Measurements from ENCODE around the gene HOXD8. TPM values are rescaled to one million over a fixed set of nuclear protein-coding genes. Genes with fewer than 3 reads are reported as not detected.

The HOXD8 gene
- total and polyA plus RNA-seq, 9 of the 15 experiments (the other 6 are each of a cell fraction or from before 2014, with no cell fraction given) = 0.04 to 0.15 TPM; not detected in 7

DNA sequence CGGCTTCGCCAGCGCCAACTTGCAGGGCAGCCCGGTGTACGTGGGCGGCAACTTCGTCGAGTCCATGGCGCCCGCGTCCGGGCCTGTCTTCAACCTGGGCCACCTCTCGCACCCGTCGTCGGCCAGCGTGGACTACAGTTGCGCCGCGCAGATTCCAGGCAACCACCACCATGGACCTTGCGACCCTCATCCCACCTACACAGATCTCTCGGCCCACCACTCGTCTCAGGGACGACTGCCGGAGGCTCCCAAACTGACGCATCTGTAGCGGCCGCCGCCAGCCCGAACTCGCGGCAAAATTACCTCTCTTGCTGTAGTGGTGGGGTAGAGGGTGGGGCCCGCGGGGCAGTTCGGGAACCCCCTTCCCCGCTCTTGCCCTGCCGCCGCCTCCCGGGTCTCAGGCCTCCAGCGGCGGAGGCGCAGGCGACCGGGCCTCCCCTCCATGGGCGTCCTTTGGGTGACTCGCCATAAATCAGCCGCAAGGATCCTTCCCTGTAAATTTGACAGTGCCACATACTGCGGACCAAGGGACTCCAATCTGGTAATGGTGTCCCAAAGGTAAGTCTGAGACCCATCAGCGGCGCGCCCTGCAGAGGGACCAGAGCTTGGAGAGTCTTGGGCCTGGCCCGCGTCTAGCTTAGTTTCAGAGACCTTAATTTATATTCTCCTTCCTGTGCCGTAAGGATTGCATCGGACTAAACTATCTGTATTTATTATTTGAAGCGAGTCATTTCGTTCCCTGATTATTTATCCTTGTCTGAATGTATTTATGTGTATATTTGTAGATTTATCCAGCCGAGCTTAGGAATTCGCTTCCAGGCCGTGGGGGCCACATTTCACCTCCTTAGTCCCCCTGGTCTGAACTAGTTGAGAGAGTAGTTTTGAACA is 42.7 kb downstream of the HOXD8 start:
- POLR2A ChIA-PET = interaction anchor here (0.5 to 0.6 kb wide), 2 partner anchors 17 to 473 kb away, joined by 3 read pairs; no protein-coding TSS in a partner anchor

More for the DNA sequence above, 42.7 kb downstream of the HOXD8 start:
- Histone ChIP-seq H3K79me2 (ENCODE audit: control insufficient read depth, insufficient read depth, low read length) (no peaks in the 10 kb centered on the region), H3K9me3 (replicated peaks; ENCODE audit: control insufficient read depth, insufficient read depth, low read depth, low read length) (no peaks in the 10 kb centered on the region), H3K4me3 (no peak overlapping the region), H2AFZ (ENCODE audit: low read depth, low read length) (no peak overlapping the region), H3K9me1 (ENCODE audit: control insufficient read depth, insufficient read depth, low read length) (no peaks in the 10 kb centered on the region), H3K27me3 (ENCODE audit: control insufficient read depth in 2 of 2, insufficient read depth in 2 of 2, low read length in 2 of 2) (peaks cover 44 to 53% of the 10 kb centered on the region in 2 experiments), H3K27ac (ENCODE audit: extremely low read depth, low read depth, low read length) (no peak overlapping the region), H3K4me2 (ENCODE audit: insufficient read depth, low read length) (no peak overlapping the region), H3K4me1 (replicated peaks in 1 of 2; ENCODE audit: control insufficient read depth in 2 of 2, insufficient read depth in 2 of 2, low read length in 2 of 2) (peaks cover 0 to 25% of the 10 kb centered on the region in 2 experiments; a peak in 2 of 5 replicates), H4K20me1 (replicated peaks; ENCODE audit: control insufficient read depth, insufficient read depth, low read length) (no peaks in the 10 kb centered on the region; the same call in 1 of the 2 replicates), H3K36me3 (ENCODE audit: control insufficient read depth, insufficient read depth, low read length) (no peaks in the 10 kb centered on the region), H3K9ac (ENCODE audit: insufficient read depth in 1 of 2, low read depth in 2 of 2, low read length in 2 of 2) (no peak overlapping the region)
- CTCF ChIA-PET (ENCODE audit: low intra/inter-chr PET ratio) = no interaction called here
- intact Hi-C loops (cut with micrococcal nuclease) = no loop called here
- in situ Hi-C loops (cut with MboI) = no loop called here
- TF ChIP-seq ZNF707 (CRISPR knock-in tag; conservative IDR thresholded peaks at IDR 0.05) = no peak
- no peak for TF ChIP-seq CHD2 (IDR thresholded peaks at IDR 0.05; ENCODE audit: low read depth, low read length)
- no peak for TF ChIP-seq LARP7 (IDR thresholded peaks at IDR 0.05)
- no peak for TF ChIP-seq ZSCAN32 (CRISPR knock-in tag; IDR thresholded peaks at IDR 0.05)
- TF ChIP-seq FOXA1 (IDR thresholded peaks at IDR 0.05; ENCODE audit: borderline replicate concordance) = no peak
- TF ChIP-seq, protein P1, sequence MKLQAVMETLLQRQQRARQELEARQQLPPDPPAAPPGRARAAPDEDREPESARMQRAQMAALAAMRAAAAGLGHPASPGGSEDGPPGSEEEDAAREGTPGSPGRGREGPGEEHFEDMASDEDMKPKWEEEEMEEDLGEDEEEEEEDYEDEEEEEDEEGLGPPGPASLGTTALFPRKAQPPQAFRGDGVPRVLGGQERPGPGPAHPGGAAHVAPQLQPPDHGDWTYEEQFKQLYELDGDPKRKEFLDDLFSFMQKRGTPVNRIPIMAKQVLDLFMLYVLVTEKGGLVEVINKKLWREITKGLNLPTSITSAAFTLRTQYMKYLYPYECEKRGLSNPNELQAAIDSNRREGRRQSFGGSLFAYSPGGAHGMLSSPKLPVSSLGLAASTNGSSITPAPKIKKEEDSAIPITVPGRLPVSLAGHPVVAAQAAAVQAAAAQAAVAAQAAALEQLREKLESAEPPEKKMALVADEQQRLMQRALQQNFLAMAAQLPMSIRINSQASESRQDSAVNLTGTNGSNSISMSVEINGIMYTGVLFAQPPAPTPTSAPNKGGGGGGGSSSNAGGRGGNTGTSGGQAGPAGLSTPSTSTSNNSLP (IDR thresholded peaks at IDR 0.05; ENCODE audit: borderline replicate concordance, low read depth, low read length) = no peak
- TF ChIP-seq MTA2 (IDR thresholded peaks at IDR 0.05; ENCODE audit: low read depth) = no peak
- TF ChIP-seq RFX1 (IDR thresholded peaks at IDR 0.05) = no peak
- TF ChIP-seq GATAD2A (IDR thresholded peaks at IDR 0.05) = no peak
- no peak for TF ChIP-seq COPS2 (conservative IDR thresholded peaks at IDR 0.05)
- TF ChIP-seq HDGF (IDR thresholded peaks at IDR 0.05) = no peak
- TF ChIP-seq BRD9 (IDR thresholded peaks at IDR 0.05; ENCODE audit: low read depth, partially characterized antibody) = no peak
- WGBS (ENCODE audit: insufficient coverage, low coverage, missing lambda C conversion rate) = 23% methylated on average over 59 of the region's 60 CpGs
- no TSS peak for BruUV-seq (replicated peaks)
- ATAC-seq (no peak), DNase-seq (ENCODE audit: extremely low read depth in 1 of 4, low spot score in 3 of 4) (no peak), FAIRE-seq (no peak)

Measured in K562 (cell line).